MG63 (cell line): ENCODE data around the gene TMEM80. TPM values are rescaled to one million over a fixed set of nuclear protein-coding genes. Genes with fewer than 3 reads are reported as not detected.

ENCODE experiments used
- DNase-seq: peaks from one replicate; pipeline ENCODE4 v3.0.0-alpha.2; 2020
- H3K27me3 ChIP-seq: fragments of 250-450 bp; sonication (Bioruptor Pico); 2 replicates; pipeline ENCODE4 v1.5.1; 2020; ENCODE audit warnings: mild to moderate bottlenecking, moderate library complexity
- H3K36me3 ChIP-seq: fragments of 250-450 bp; sonication (Bioruptor Pico); 2 replicates; pipeline ENCODE4 v1.5.1; 2020; ENCODE audit warnings: mild to moderate bottlenecking, moderate library complexity
- H3K4me3 ChIP-seq: fragments of 250-450 bp; sonication (Bioruptor Pico); 2 replicates; pipeline ENCODE4 v1.5.1; 2020; ENCODE audit warnings: mild to moderate bottlenecking, moderate library complexity
- H3K9me3 ChIP-seq: fragments of 250-450 bp; sonication (Bioruptor Pico); 2 replicates; pipeline ENCODE4 v1.5.1; 2020; ENCODE audit warnings: mild to moderate bottlenecking, moderate library complexity
- total RNA-seq: library from RNA; depleted of rRNA; stranded (reverse); fragments of >200 nt; shearing (Covaris generic); gene quantifications from 2 replicates; pipeline ENCODE4 v1.2.3, GENCODE V29; 2014; ENCODE audit warnings: low replicate concordance; rRNA removed

TMEM80 gene
- total RNA-seq, 1 experiment from 2014 or later = 98.7 TPM

DNA sequence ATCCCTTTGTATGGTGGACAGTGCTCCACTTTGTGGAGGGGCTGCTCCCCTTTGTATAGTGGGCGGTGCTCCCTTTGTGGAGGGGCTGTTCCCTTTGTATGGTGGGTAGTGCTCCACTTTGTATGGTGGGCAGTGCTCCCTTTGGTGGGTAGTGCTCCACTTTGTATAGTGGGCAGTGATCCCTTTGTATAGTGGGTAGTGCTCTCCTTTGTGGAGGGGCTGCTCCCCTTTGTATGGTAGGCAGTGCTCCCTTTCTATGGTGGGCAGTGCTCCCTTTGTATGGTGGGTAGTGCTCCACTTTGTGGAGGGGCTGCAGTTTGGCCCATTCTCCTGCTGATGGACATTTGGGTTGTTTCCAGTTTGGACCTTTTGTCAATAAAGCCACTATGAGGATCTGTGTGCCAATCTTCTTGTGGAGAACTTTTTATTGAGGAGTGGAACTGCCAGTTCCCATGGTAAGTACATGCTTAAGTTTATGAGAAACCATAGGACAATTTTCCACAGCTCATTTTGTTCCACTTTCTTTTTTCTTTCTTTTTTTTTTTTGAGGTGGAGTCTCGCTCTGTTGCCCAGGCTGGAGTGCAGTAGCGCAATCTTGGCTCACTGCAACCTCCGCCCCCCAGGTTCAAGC, 47.1 kb downstream of the TMEM80 start:
- H3K27me3 ChIP-seq = no peaks in the 10 kb centered on the region
- DNase-seq = no peak
- H3K36me3 ChIP-seq = no peaks in the 10 kb centered on the region
- H3K4me3 ChIP-seq = no peak overlapping the region
- no peaks in the 10 kb centered on the region for H3K9me3 ChIP-seq

DNA sequence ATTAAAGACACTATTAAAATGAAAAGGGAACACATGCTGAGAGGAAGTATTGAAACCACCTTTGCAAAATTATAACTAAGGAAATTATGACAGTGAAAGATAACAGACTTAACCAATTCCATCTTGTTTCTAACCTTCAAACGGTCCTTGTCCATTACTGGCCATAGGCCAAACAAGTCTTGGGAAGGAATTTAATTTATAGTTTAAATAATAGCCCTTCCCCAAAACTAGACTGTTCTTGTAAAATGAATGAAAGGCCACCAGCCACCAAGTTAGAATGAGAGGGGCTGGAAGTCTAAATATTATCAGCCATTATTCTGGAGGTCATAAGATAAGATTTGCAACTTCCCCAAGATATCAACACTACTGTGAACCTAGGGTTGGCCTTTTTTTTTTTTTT, 49.8 kb downstream of the TMEM80 start:
- DNase-seq = no peak
- no peaks in the 10 kb centered on the region for H3K9me3 ChIP-seq
- no peaks in the 10 kb centered on the region for H3K36me3 ChIP-seq
- H3K27me3 ChIP-seq = no peaks in the 10 kb centered on the region
- H3K4me3 ChIP-seq = no peak overlapping the region

DNA sequence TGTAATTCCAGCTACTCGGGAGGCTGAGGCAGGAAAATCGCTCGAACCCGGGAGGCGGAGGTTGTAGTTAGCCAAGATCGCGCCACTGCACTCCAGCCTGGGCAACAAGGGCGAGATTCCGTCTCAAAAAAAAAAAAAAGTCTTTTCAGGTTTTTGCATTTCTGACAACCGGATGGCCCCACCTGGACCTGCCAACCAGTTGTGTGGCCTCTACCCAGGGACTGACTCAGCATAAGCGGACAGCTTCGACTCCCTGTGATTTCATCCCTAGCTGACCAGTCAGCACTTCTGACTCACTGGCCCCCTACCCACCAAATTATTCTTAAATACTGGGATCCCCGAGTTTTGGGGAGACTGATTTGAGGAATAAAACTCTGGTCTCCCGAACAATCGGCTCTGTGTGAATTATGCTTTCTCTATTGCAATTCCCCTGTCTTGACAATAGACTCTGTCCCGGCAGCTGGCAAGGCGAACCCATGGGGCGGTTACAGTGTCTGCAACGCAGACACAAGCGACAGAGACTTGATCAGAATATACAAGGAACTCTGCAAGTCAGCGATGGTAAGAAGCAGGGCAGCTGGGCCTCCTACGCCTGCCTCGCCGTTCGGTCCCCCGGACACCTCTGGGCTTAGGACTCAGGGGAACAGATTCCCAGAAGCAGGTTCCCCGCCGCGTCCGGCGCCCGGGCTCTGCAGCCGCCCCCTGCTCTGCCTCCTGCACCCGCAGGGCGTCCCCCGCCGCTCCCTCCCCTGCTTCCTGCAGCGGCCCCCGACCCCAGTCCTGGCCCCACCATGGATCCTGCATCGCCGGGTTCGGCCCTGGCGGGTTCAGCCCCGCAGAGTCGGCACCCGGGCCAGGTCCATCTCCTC, 50.9 kb downstream of the TMEM80 start:
- Histone ChIP-seq H3K4me3 (peak overlapping the region; percentile 89), H3K9me3 (no peaks in the 10 kb centered on the region), H3K27me3 (no peaks in the 10 kb centered on the region), H3K36me3 (peaks cover under 1% of the 10 kb centered on the region; the same call in 1 of the 2 replicates)
- no peak for DNase-seq

DNA sequence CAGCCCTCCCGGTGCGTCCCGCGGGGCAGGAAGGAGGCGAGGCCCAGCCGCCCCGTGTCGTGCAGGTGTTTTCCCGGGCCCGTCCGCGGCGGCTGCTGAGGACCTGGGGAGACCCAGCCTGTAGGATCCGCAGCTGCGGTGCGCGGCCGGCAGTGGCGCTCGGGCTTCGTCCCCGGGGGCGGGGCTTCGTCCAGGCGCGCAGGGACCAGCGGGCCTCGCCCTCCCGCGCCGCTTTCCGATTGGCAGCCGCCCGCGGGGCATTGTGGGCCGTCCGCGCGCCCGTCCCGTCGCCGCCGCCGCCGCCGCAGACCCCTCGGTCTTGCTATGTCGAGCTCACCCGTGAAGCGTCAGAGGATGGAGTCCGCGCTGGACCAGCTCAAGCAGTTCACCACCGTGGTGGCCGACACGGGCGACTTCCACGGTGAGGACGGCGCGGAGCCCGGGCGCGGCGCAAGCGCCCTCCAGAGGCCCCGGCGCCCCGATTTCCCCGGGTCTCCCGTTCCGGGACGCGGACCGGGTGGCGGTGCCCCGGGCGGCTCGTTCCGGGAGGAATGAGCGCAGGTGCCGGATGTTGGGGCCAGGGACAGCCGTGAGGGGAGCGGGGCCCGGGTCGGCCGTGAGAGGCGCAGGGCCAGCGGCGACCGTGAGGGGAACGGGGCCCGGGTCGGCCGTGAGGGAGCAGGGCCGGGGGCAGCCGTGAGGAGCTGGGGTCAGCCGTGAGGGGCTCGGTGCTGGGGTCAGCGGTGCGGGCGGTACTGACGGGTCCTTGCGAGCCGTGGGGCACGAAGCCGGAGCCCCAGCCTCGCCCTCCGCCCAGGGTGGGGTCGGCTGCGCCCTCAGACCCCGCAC, 51.8 kb downstream of the TMEM80 start, which contains the start of gene TALDO1:
Gene TALDO1, plus strand, starts transcription at position 307 of the 849 bp plus-strand sequence. Its CDS starts 18 bp downstream, at position 325.
- Histone ChIP-seq H3K27me3 (no peaks in the 10 kb centered on the region), H3K4me3 (peak within 1 kb of the TSS; percentile 89), H3K36me3 (peaks cover 5% of the 10 kb centered on the region), H3K9me3 (no peaks in the 10 kb centered on the region)
- DNase-seq = peak; percentile 93

DNA sequence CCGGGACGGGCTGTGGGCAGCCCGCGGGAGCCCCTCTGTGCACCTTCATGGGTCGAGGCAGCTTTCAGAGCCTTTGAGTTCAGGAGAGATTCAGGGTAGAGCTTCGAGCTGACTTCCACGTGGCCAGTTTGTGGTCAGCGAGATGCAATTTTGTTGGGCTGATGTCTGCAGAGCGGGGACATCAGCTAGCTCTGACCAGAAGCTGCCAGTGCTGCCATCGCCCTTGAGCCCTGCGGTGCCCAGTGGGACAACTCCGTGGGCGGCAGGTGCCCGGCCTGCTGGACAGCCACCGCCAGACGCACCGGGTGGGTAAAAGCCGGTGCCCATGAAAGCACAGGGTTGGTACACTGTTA, 52.4 kb downstream of the TMEM80 start:
- Histone ChIP-seq H3K9me3 (no peaks in the 10 kb centered on the region), H3K4me3 (peak overlapping the region; percentile 89), H3K36me3 (peaks cover 11% of the 10 kb centered on the region), H3K27me3 (no peaks in the 10 kb centered on the region)
- DNase-seq = no peak

DNA sequence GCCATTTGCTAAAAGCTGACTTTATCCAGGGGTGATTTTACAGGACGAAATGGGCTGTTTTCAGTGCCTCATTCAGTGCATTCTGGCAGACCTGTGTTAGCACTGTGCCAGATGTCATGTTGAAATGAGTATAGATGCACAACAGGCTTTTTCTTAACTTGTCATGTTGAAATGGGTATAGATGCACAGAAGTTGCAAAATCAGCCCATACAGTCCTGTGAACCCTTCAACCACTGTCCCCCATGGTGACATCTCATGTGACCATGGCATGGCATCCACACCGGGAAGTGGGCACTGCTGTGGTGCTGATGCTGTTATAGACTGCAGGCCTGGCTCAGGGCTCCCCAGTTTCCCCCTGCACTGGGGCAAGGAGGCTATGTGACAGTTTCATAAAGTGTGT, 54.1 kb downstream of the TMEM80 start:
- Histone ChIP-seq H3K4me3 (no peak overlapping the region), H3K36me3 (peaks cover 15% of the 10 kb centered on the region), H3K27me3 (no peaks in the 10 kb centered on the region), H3K9me3 (no peaks in the 10 kb centered on the region)
- no peak for DNase-seq

Other genes with a start within 250 kb of the TMEM80 start
- 30.2 and 43.3 TPM in 2 replicates for gene PTDSS2, start 245.5 kb upstream of the TMEM80 start, total RNA-seq
- gene RNH1, start 188.6 kb upstream of the TMEM80 start, total RNA-seq = 556 and 832 TPM in 2 replicates
- 78.8 and 207 TPM in 2 replicates for gene HRAS, start 160.2 kb upstream of the TMEM80 start, total RNA-seq
- 0.63 TPM in 1 of 2 replicates, not detected in the other for gene LRRC56, start 158.3 kb upstream of the TMEM80 start, total RNA-seq
- 0.20 and 0.30 TPM in 2 replicates for gene LMNTD2, start 135.1 kb upstream of the TMEM80 start, total RNA-seq
- gene RASSF7, start 134.8 kb upstream of the TMEM80 start, total RNA-seq = 3.0 and 25.8 TPM in 2 replicates
- gene PHRF1, start 119.3 kb upstream of the TMEM80 start, total RNA-seq = 35.4 and 55.2 TPM in 2 replicates
- gene IRF7, start 79.9 kb upstream of the TMEM80 start, total RNA-seq = 9.1 and 10.1 TPM in 2 replicates
- not detected in 2 replicates for gene CDHR5, start 70.9 kb upstream of the TMEM80 start, total RNA-seq
- gene SCT, start 68.6 kb upstream of the TMEM80 start, total RNA-seq = not detected in 2 replicates
- not detected in 2 replicates for gene DRD4, start 58.5 kb upstream of the TMEM80 start, total RNA-seq
- gene DEAF1, start 594 bp upstream of the TMEM80 start, total RNA-seq = 14.8 and 34.6 TPM in 2 replicates
- gene EPS8L2, start 10.4 kb downstream of the TMEM80 start, total RNA-seq = 10.7 and 23.4 TPM in 2 replicates
- 200 and 209 TPM in 2 replicates for gene TALDO1, start 51.6 kb downstream of the TMEM80 start, total RNA-seq
- gene GATD1, start 81.7 kb downstream of the TMEM80 start, total RNA-seq = 46.1 and 80.1 TPM in 2 replicates
- gene CEND1, start 94.3 kb downstream of the TMEM80 start, total RNA-seq = not detected in 2 replicates
- gene SLC25A22, start 102.5 kb downstream of the TMEM80 start, total RNA-seq = 28.6 and 31.3 TPM in 2 replicates
- 4.9 and 10.8 TPM in 2 replicates for gene PIDD1, start 109.4 kb downstream of the TMEM80 start, total RNA-seq
- 770 and 1,105 TPM in 2 replicates for gene RPLP2, start 114.2 kb downstream of the TMEM80 start, total RNA-seq
- 4.2 and 12.4 TPM in 2 replicates for gene PNPLA2, start 123.1 kb downstream of the TMEM80 start, total RNA-seq
- gene CRACR2B, start 132.1 kb downstream of the TMEM80 start, total RNA-seq = not detected in 2 replicates
- 1,173 and 1,451 TPM in 2 replicates for gene CD151, start 137.1 kb downstream of the TMEM80 start, total RNA-seq
- 9.7 and 190 TPM in 2 replicates for gene POLR2L, start 146.7 kb downstream of the TMEM80 start, total RNA-seq
- gene TSPAN4, start 147.0 kb downstream of the TMEM80 start, total RNA-seq = 222 and 399 TPM in 2 replicates
- 88.4 and 139 TPM in 2 replicates for gene CHID1, start 215.0 kb downstream of the TMEM80 start, total RNA-seq
- gene AP2A2, start 230.1 kb downstream of the TMEM80 start, total RNA-seq = 22.2 and 43.1 TPM in 2 replicates